Stimulated activated CD8-positive, alpha-beta memory T cell treated with anti-CD3 and anti-CD28 coated beads, Interleukin-7, amount 100 ng/mL, for 1 hour (primary cell): ENCODE data around the gene HMGN4.
A peak's percentile ranks its signal among the peaks of the same experiment; 100 is the strongest.
"Not testable (repeated sequence)": the region's sequence is repeated elsewhere in the genome, so short reads cannot be mapped to it uniquely, and the experiment has no call there.

ENCODE experiments used
- DNase-seq, 2 donors: peaks; one replicate each; pipeline ENCODE4 v3.0.0-alpha.2; 2020; ENCODE audit warnings: low read depth in 2 of 2

HMGN4 gene

DNA sequence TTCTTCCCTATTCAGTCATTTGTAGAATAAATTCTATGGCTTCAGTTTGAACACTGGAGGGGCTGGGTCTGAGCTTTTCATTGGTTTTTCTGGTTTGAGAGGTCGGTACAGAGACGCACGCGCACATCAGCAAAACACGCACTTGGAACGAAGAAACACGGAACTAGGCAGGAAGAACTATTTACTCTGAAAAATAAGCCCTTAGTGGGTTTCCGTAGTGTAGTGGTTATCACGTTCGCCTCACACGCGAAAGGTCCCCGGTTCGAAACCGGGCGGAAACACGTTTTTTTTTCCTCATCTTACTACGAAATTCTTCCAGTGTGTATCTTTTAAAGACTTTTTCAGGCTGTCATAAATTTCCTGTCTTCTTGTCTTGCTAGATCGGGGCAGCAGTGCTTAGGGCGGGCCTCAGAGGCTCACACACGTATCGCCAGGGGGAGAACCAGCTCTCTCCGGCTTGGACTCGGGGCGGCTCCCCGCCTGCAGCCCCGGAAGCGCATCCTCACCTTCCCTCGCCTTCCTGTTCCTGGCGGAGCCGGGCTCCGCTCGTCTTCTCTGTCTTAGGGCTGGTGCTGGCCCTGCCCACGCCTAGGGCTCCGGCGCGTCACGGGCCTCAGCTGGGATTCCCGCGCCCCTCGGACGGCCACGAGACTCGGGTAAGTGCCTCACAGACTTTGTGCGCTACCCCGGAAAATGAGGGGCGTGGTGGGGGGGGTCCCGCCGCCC is at the start of gene HMGN4:
HMGN4 (plus strand) TSS at position 521 of the 726 bp plus-strand sequence. CDS start 6,841 bp downstream, outside the sequence.
- DNase-seq = peak; percentile 55 to 60

DNA sequence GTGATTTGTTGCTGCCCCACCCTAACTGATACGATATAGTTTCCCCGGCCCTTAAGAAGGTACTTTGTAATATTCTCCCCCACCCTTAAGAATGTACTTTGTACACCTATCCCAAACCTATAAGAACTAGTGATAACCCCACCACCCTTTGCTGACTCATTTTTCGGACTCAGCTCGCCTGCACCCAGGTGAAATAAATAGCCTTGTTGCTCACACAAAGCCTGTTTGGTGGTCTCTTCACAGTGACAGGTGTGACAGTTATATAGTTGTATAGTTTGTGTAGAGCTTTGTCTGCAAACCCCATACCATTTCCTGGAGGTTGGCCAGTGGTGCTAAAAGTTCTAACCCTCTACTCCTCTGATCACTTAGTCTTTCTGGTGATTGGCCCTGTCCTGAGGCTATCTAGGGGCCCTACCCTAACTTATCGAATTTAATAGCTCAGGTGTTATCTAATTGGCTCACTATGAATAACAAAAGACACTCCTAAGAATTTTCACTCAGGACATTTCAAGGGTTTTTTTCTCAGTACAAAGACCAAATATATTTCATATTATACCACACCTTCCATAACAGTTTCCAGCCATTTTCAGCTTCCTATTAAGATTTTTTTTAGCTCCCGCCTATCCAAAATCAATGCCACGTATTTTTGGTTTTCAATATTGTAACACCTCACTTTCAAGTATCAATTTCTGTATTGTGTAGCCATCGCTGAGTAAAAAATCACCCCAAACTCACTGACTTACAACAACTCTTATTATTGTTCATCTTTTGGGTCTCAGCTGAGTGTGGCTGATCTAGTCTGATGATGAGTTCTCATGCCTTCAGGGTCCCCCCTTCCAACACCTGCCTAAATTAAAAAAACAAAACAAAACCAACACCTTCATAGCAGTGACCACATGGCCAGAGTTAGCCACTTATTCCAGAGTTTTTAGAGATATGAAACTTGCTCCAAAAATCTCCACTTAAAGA is 47.9 kb upstream of the HMGN4 start:
- DNase-seq = no peak

DNA sequence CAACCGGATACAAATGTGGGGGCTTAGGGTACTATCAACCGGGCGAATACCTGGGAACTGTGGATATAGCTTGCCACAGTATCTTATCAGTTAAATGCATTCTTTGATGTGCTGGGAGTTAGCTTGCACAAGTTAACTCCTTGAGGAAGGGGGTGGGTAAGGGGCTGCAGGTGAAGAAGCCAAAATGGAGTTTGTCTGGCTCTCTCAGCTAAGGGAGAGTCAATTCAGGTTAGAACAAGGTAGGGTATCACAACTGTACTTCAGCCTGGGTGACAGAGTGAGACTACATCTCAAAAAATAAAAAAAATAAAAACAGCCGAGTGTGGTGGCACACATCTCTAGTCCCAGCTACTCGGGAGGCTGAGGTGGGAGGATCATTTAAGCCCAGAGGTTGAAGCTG is 46.6 kb upstream of the HMGN4 start:
- no peak for DNase-seq

GRCh38 chr6:26493258-26493657 is 44.9 kb upstream of the HMGN4 start:
- no peak for DNase-seq

DNA sequence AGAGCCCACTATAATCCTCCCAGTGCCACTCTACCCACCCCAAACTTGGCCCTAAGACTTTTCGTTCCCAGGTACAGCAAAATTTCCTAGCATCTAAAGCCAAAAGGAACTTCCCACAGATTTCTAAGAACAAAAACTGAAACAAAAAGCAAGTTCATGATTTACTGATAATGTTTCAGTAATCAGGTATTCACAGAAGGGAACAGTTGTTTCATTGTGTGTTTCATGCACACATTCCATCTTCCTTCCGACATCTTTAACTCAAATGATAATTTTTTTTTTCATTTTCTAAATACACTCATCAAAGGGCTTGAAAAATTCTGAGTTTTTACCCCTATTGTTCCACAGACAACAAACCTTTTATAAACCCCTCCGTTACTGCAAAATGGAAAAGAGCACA is 44.0 kb upstream of the HMGN4 start:
- DNase-seq = no peak

GRCh38 chr6:26495281-26495680 is 42.9 kb upstream of the HMGN4 start:
- no peak for DNase-seq

DNA sequence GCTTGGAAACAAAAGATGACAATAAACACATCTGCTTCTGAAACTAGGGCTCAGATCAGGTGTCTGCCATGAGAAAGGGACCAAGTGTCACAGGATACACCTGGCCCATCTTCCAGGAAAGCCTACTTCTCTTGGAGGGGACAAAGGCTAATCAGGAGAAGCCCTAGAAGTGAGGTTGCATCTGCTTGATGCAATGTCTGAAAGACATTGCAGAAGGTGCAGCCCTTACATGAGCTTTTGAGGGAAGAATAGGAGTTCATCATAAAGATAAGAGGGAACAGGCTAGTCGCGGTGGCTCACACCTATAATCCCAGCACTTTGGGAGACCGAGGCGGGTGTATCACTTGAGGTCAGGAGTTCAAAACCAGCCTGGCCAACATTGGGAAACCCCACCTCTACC is 40.6 kb upstream of the HMGN4 start:
- no peak for DNase-seq

GRCh38 chr6:26500102-26500501 is 38.1 kb upstream of the HMGN4 start, which contains the start of gene BTN1A1:
Gene BTN1A1 (plus strand): TSS chr6:26500303. CDS start chr6:26501287, 984 bp downstream.
- no peak for DNase-seq

- peak in 1 of 2 donors; percentile 1 for DNase-seq
Observed at GRCh38 chr6:26501482-26501986, 36.6 kb upstream of the HMGN4 start.

DNA sequence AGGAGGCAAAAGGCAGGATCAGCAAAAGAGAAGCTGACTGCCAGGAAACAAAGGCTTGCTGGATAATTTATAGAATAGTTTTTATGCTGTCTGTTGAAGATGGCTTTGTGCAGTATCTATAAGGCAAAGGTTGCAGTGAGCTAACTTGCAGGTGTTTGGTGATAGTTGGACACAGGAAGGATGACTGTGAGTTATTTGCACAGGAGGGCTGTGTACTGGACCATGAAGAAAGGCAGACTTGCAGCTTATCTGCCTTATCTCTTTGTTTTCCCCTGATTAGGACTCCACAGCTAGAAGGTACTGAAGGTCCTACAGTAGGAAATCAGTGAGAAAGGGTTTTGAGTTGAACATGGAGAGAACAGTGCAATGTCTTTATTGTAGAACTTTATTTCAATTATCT is 36.0 kb upstream of the HMGN4 start:
- DNase-seq = no peak

- DNase-seq = no peak
Observed at GRCh38 chr6:26502626-26503025, 35.5 kb upstream of the HMGN4 start.

DNA sequence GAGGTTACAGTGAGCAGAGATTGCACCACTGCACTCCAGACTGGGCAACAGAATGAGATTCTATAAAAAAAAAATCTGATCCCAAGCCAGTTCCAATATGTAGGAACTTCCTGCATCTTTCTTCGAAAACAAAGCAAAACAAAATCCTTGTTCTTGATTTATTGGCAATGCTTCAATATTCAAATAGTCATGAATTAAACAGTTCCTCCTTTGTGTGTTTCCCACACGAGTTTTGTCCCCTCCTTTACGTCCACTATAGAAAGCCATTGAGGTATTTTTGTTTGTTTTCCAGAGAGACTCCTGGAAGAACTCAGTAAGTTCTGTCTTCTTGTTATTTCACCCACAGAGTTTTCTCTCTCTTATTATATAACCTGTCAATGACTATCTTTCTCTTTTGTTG is 30.5 kb upstream of the HMGN4 start:
- no peak for DNase-seq

- DNase-seq = not testable (repeated sequence)
Observed at GRCh38 chr6:26511033-26511432, 27.1 kb upstream of the HMGN4 start.

GRCh38 chr6:26514984-26515383 is 23.2 kb upstream of the HMGN4 start:
- no peak for DNase-seq

GRCh38 chr6:26516481-26517427 is 21.4 kb upstream of the HMGN4 start:
- no peak for DNase-seq

DNA sequence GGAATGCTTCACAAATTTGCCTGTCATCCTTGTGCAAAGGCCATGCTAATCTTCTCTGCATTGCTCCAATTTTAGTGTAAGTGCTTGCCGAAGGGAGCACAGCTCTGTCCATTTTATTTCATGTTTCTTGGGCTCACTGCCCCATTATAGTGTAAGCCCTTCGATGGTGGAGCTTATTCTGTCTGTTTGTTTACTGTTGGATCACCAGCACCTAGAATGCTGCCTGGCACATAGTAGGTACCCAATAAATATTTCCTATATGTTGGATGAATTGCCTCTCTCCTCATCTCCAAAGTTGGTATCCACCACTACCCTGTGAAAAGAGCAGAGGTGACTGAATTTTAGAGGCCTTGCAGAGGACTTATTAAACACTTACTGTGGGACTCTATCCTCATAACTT is 18.8 kb upstream of the HMGN4 start:
- no peak for DNase-seq

DNA sequence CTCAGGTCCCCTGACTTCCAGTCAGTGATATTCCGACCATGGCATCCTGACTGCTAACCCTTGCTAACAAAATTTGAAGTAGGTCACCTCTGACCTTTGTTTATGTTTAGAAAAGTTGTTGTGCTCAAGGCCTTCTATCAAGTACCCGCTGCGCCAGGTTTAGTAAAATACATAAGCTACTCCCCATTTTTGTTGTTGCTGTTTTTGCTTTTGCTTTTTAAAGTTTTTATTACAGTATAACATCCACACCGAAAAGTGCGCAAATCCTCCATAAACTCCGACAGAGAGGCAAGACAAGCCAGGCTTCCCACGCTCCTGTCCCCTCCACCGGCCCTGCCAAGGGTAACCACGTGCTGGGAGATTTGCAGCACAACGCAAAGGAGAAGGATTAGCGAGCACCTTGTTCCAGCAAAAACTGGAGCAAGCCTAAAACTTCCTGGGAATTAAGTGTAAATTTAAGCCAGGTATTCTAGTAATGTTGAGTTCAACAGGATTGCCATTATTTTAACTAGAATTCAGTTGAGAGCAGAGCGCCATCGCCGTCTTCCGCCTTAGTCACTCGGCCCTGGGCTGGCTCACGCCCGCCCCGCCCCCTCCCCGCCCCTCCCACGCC is 17.8 kb upstream of the HMGN4 start:
- DNase-seq = no peak

- DNase-seq = peak; percentile 70 to 80
Observed at GRCh38 chr6:26520850-26521599, 17.1 kb upstream of the HMGN4 start.

DNA sequence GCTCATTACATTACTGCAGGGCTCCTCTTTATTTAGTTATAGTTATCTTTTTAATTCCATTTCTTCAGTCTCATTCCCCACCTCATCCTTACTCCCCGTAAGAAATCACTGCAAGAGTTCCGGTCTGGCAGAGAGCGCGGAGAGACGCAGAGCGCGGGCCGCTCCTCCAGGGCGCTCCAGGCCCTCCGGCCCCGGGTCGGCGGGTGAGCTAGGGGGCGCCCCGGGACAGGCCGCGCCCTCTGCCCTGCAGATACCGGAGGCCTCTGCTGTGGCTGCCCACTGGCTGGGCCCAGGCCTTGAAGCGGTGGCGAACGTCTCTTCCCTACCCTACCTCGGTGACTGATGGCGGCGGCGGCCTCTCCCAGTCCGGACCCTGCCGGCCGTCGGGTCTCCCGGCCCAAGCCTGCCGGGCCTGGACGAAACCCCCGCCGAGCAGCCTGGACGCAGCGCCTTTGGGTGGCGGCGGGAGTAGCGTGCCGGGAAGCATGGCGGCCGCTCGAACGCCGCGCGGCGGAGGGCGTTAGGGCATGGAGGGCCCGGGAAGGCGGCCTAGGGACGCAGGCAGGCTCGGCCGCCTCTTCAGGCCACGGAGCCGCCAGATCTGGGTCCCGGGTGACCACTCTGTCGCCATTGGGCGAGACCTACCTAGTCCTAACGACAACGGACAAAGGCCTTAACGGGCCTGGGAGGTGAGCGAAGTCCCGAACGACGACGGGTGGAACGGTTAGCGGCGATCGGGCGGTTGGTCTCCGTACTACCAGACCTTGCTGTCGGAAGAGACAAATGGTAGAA is 16.4 kb upstream of the HMGN4 start:
- peak; percentile 24 to 37 for DNase-seq
